GM19395 (cell line): ENCODE measurements around the gene SLC16A3.
"Not testable (repeated sequence)": the region's sequence is repeated elsewhere in the genome, so short reads cannot be mapped to it uniquely, and the experiment has no call there.

Experiments
- ATAC-seq: cut with Tn5 transposase; IDR thresholded peaks from one replicate; pipeline ENCODE4 v1.9.1; 2021; ENCODE audit warnings: mild to moderate bottlenecking, moderate library complexity; ENCODE audit not compliant: unreplicated experiment

SLC16A3 gene

DNA sequence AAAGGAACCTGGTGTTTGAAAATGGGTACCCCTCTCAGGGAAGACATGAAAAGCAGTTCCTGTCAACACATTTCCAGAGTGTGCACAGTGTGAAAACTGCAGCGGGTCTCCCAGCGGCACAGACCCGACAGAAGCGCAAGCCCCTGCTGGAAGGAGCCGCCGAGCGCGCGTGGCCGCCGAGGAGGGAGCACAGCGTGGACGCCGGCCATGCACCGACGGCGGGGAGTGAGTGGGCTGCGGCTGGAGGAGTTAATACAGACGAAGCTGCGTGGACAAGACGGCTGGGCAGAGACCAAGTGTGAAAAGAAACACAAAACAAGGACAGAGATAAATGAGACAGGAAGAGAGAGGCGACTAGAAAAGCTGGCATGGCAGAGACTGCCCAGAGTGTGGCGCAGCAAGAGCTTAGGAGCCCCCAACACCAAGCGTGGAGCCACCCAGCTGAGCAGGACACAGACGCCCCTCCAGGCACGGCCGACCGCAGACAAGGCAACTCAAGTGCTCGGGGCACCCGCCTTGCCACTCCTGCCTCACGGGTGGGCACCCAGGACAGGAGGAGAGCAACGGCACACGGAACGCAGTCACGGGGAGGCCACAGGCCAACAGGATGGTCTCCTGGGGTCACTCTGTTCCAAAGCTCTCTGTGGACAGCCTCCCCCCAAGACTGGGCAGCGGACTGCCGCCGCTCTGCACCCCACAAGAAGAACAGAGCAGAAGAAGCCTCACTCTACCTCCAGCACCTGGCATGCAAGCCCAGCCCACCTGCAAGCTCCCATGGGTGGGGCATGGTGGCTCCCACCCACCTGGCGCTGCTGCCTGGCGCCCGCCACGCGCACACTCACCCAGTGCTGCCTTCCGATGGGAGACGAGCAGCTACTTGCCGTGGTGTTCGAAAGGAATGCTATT, 16.5 kb downstream of the SLC16A3 start:
- ATAC-seq: no peak

DNA sequence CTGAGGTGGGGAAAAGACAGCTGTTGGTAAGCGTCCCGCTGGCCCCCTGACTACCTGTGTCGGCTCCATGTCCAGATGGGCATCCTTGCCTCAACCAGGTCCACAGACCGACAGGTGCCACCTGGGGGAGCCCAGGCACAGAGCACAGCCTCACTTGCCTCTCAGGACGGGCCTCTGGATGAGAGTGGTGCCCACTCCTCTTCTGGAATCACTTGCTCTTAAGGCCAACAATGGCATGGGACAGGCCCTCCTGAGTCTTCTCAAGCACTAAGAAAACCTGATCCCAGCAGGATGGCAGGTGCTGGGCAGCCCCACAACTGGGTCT, 17.2 kb downstream of the SLC16A3 start:
- no peak for ATAC-seq

DNA sequence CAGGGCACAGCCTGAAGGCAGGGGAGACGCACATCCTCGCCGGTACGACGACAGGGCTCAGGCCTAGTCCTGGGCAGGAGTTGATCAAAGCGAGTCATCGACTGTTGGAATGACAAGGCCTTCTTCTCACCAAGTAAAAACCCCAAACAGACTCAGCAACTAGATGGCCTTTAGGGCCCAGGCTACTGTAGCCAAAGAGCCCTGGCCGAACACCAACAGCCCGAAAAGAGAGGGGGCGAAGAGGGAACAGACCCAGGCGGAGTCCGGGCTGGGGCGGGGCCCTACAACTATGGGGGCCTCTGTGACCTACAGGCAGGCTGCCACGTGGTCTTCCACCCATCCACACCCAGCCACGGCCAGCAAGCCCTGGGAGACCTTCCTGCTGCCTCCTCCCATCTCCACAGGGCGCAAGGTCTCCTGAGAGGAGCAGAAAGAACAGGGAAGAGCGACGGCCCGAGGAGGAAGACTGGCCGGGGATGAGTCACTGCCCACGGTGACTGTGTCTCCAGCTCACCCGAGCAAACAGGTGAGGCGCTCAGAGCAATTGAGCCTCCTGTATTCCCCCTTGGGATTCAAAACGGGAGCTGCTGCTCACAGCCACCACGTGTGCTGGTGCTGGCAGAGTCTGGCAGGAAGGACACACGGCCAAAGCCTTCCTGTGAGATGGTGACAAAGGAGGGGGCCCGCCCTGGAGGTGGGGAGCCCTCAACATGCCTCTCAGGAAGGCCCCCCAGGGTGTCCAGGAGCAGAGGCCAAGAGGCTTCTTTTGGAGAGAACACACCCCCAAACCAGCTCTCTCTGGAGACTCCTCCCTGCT, 17.7 kb downstream of the SLC16A3 start:
- no peak for ATAC-seq

DNA sequence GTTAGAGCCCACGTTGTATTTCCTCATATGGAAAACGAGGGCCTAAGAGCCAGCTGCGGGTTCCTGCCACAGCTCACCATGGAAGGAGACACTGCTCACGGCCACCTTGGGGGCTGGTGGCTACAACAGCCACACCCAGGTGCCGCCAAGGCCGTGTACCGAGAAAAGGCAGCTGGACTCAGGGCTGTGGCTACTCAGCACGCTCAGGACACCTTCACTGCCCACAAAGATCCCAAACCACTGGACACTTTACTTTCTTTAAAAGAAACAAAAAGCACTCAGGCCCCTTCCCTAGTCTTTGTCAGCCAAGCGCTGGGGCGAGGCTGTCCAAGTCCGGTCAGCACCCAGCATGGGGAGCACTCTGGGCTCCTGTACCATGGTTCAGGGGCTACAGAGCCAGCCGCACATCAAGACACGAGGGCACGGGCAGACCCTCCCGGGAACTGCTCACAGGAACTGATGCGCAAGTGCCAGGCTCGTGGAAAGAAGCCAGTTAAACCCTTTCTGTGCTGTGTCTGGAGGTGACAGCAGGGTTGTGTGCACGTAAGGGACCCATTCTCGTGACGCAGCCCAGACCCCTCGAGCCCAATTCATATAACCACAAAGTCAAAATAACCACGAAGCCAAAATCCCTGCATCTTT, 18.5 kb downstream of the SLC16A3 start:
- ATAC-seq: no peak

DNA sequence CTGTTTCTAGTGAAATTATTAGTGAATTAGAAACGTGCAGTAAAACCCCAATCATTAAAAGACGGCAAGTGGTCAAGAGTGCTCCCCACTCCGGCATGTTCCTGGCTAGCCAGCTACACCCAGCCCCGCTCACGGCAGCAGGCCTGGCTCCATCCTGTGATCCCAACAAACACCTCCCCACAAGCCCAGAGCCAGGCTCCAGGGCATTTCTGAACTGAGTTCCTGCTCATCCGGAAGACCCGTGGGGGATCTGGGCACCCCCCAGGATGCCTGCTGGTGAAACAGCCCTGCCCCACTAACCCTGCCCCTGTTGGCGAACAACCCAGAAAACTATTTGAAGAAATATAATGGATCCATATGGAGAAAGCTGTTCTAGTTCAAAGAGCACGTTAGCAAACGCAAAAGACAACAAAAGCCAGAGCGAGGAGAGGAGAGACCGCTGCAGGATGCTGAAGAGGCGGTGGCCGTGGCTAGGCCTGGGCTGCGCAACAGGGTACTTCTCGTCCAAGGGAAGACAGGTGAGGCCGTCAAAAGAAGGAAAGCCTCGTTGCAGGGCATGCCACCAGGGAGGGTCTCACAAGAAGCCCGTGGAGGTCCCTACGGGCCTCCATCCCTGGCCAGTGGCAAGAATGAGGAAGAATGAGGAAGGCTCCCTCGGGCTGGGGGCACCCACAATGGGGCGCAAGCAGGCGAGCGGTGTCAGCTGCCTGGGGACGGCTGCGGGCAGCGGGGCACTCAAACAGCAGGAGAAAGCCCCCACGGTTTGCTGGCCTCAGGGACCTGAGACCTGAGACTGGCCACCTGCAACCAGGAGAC, 19.2 kb downstream of the SLC16A3 start:
- no peak for ATAC-seq

DNA sequence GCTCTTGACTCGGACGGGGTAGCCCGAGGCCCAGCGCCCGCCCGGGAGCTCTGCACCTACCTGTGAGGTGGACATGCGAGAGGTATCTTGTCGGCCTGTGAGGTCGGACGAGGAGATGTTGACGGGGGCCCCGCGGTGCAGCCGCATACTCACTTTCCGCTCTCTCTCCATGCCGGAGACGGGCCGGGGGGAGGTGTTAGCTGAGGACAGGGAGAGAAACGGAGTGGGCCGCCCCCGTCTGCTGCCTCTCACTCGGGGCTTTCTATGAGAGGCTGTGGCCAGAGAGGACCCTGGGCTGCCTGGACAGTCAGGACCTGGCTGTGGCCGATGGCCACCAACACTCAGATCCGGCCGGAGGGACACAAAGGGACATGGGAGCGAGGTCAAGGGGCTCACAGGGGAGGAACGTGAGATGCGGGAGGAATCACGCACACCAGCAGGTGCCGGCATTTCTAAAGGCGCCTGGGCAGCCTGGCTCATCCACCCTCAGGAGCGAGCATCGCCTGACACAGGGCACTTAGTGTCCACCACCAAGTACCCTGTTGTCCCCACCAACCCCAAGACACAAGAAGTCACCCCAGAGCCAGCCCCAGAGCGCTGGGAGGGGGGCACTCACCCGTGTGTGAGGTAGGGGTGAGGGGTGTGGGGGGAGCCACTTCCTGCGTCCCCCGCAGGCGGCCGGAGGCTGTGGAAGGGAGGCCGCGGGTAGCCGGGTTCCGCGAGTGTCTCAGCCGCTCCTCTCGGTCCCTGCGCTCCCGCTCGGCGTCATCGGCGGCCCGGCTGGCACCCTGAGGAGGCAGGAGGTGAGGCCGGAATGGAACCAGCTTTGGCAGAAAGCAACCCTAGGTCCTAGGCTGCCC, 20.2 kb downstream of the SLC16A3 start:
- no peak for ATAC-seq

DNA sequence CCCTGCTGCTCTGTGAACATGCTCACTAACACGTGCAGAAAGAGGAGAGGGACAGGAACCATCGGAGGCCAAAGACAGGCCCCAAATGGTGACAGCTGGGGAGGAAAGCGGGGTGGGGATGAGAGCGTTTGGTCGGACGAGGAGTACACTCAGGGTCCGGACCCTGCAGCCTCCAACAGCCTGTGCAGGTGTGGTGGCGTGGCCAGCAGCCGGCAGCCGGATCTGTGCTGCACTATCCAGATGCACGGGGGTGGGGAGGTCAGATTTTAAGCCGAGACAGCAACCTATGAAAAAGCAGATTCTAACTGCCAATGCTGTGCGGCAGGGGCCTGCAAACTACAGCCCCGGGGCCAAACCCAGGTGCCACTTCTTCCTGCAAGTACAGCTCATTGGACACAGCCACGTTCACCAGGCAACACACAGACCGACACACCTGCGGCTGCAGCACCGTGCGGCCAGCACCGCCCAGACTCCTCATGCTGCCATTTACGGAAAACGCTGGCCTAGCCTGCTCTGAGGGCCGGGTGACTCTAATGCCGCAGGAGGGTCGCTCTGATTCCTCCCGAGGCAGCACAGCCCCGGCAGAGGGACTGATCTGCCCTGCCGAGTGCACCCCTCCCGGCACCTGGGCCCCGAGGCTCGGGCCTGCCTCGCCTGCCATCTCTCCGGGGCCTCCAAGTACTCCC, 21.2 kb downstream of the SLC16A3 start:
- no peak for ATAC-seq

DNA sequence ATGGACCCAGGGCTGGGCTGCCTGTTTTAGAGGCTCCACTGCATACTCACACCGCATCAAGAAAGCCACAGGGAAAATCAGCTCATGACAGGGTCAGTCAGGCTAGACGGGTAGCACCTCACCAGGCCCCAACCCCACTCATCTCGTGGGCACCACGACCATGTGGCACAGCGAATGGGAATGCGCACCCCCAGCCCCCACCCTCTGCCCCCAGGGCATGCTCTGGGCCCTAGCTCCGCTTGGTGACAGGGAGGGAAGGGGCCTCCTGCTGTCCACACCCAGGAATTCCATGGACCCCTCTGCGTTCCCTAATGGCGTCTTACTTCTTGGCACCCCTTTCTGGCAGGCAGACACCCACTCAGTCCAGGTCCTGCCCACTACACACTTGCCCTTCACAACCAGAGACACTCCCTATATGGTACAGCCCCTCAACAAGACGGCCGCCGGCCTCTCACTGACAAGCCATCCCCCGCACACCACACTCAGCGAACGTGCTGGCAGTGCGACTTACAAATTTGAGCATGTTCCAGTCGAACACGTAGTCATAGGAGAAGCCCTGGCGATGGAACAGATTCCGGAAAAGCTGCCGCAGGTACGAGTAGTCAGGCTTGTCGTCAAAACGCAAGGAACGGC, 22.1 kb downstream of the SLC16A3 start:
- ATAC-seq: no peak

DNA sequence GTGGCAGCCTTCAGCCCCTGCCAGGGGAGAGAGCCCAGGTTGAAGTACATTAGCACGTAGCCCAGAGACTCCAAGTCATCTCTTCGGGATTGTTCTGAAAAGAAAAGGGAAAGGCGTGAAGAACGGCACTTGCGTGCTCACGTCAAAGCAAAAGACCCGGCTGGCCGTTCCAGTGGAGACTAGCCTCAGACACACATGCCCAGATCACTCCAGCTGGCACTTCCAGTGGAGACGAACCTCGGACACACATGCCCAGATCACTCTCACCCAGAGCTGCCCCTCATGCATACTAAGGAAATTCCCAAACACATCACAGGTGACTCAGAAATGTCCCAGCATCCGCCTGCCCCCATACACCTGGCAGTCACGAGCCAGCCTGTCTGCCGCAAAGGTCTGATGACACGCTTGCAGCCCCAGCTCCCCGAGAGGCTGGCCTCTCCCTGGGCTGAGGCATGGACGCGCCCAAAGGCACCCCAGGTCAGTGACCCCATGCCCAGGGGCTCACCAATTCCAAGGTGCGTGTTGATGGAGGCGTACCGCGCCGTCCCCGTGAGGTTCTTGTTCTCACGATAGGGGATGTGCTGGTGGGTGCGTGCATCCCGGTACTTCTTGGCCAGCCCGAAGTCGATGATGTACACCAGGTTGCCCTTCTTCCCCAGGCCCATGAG, 23.8 kb downstream of the SLC16A3 start:
- ATAC-seq: no peak

DNA sequence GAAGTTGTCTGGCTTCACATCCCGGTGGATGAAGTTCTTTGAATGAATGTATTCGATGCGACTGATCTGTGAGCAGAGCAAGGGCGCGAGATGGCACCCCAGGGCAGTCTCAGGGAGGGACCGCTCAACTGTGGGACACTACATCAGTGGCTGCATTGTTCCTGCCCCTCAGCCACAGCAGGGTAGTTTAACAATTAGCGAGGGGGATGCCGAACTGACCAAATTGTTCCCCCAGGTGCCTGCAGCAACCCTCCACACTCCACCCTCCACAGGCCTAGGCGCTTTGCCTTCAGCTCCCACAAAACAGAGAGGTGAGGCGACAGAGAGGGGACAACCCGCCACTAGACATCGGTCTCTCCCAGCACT, 24.3 kb downstream of the SLC16A3 start:
- ATAC-seq: no peak

DNA sequence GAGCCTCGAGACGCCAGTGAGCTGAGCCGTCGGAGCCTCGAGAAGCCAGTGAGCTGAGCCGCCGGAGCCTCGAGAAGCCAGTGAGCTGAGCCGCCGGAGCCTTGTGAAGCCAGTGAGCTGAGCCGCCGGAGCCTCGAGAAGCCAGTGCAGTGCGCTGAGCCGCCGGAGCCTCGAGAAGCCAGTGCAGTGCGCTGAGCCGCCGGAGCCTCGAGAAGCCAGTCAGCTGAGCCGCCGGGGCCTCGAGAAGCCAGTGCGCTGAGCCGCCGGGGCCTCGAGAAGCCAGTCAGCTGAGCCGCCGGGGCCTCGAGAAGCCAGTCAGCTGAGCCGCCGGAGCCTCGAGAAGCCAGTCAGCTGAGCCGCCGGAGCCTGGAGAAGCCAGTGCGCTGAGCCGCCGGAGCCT, 25.3 kb downstream of the SLC16A3 start:
- ATAC-seq: not testable (repeated sequence)

DNA sequence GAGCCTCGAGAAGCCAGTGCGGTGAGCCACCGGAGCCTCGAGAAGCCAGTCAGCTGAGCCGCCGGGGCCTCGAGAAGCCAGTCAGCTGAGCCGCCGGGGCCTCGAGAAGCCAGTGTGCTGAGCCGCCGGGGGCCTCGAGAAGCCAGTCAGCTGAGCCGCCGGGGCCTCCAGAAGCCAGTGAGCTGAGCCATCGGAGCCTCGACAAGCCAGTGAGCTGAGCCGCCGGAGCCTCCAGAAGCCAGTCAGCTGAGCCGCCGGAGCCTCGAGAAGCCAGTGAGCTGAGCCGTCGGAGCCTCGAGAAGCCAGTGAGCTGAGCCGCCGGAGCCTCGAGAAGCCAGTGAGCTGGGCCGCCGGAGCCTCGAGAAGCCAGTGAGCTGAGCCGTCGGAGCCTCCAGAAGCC, 25.9 kb downstream of the SLC16A3 start:
- ATAC-seq: not testable (repeated sequence)

DNA sequence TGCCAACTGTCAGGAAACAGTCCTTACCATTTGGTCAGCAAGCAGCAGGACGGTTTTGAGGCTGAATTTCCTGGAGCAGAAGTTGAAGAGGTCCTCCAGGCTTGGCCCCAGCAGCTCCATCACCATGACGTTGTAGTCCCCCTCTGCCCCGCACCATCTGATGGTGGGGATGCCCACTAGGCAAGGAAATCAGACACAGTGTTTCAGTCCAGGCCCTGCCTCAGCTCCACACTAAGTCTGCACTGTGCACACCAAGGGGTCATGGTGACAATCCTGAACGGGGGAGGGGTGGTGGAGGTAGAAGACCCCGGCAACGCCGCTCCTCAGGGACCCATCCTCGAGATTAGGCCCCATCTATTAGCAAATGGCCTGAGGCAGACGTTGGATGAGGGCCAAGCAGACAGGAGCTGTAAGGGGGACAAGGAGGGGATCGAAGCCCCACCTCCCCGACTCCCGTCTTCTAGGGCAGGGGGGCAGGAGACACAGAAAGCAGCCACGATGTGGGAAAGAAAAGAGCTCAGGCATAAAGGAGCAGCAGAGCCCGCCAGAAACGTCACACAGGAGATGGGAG, 26.6 kb downstream of the SLC16A3 start:
- no peak for ATAC-seq

DNA sequence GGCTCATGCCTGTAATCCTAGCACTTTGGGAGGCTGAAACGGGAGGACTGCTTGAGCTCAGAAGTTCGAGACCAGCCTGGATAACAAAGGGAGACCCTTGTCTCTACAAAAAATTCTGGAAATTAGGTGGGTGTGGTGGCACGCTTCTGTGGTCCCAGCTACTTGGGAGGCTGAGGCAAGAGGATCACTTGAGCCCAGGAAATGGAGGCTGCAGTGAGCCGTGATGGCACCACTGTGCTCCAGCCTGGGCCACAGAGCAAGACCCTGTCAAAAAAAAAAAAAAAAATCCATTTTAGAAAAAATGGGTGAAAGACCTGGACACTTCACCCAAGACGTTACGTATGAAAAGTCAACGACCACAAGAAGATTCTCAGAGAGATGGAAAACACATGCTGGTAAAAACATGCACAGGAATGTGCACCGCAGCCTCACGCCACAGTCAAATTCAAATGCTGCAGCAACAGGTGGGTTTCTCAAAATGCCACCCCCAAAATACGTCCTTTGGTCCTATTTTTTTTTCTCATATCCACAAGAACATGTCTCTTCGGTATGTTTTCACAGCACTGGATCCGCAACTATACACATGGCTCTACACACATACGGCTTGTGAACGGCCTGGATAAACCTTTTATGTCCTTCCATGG, 27.5 kb downstream of the SLC16A3 start:
- no peak for ATAC-seq

DNA sequence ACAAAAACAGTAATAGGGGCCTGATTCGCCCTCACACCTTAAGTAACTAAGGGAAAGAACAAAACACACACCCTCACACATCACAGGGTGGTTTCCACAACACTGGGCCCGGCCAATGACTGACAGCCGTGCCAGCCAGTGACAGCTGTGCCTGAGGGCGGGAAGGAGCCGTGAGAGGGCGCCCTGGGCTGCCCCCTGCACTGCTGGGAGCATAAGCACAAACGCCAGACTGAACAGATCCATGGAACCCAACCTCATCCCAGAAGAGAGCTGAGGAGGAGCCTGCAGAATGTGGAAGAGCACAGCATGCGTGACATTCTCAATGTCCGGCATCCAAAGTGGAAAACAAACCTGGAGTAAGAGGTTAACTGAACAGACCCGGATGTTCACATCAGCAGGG, 28.6 kb downstream of the SLC16A3 start:
- ATAC-seq: no peak

DNA sequence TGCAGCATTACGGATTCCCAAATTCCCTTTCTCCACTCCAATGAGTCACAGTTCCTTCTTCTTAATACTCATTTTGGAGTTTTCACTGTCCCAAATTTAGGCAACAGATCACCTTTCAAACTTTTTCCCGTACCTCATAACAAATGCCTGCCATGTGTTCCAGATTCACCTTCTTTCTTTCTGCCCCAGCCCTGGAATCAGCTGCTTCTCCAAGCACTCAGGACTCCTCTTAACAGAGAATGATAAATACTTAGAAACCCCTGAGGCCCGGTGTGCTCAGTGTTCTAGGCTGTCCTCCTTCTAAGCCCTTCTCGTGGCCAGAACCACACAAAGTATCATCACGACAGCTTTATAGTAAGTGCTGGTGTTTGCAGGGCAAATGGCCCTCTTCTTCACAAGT, 29.7 kb downstream of the SLC16A3 start:
- ATAC-seq: no peak
